ENCODE measurements around the gene JAKMIP2.

Gene JAKMIP2

DNA sequence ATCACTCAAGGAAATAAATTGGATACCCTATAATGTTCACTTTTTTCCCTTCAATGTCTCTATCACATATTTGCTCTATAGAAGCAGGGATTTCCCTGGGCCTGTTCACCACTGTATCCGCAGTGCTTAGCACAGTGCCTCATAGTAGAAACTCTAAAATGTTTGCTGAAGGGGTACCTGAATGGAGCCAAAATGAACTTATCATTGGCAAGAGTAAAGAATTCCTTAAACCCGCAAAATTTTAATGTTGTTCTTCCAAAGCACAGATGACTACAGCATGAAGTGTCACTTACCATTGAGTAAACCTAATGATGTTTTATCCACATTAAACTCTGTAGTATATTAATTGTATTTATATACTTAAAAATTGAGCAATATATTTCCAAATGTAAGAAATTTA is 96.1 kb downstream of the JAKMIP2 start:
- H3K27ac ChIP-seq, result no peak overlapping the region
- H3K36me3 ChIP-seq (ENCODE audit: insufficient read depth, low read length), result no peaks in the 10 kb centered on the region; the same call in 1 of the 2 replicates
- H3K9ac ChIP-seq (ENCODE audit: insufficient read length), result no peak overlapping the region
- DNase-seq (ENCODE audit: low read depth, low spot score), result no peak
- TF ChIP-seq FOXP2 (optimal IDR thresholded peaks at IDR 0.05; ENCODE audit: control extremely low read depth, extremely low read length, insufficient read depth), result no peak
- no peak for TF ChIP-seq EZH2 (IDR thresholded peaks at IDR 0.05)
- TF ChIP-seq POLR2AphosphoS5 (IDR thresholded peaks at IDR 0.05; ENCODE audit: borderline replicate concordance, low read depth, low read length), result no peak
- H3K4me3 ChIP-seq, result no peak overlapping the region
- no peaks in the 10 kb centered on the region for H3K9me3 ChIP-seq (ENCODE audit: low read depth, low read length)

- H3K9ac ChIP-seq (ENCODE audit: insufficient read length), result no peak overlapping the region
- no peaks in the 10 kb centered on the region; the same call in 1 of the 2 replicates for H3K36me3 ChIP-seq (ENCODE audit: insufficient read depth, low read length)
- no peaks in the 10 kb centered on the region for H3K9me3 ChIP-seq (ENCODE audit: low read depth, low read length)
- TF ChIP-seq EZH2 (IDR thresholded peaks at IDR 0.05), result no peak
- no peak for TF ChIP-seq FOXP2 (optimal IDR thresholded peaks at IDR 0.05; ENCODE audit: control extremely low read depth, extremely low read length, insufficient read depth)
- no peak for TF ChIP-seq POLR2AphosphoS5 (IDR thresholded peaks at IDR 0.05; ENCODE audit: borderline replicate concordance, low read depth, low read length)
- no peak overlapping the region for H3K4me3 ChIP-seq
- no peak for DNase-seq (ENCODE audit: low read depth, low spot score)
- no peak overlapping the region; the same call in 1 of the 2 replicates for H3K27ac ChIP-seq
These were observed 96.5 kb downstream of the JAKMIP2 start for GRCh38 chr5:147685993-147686392.

DNA sequence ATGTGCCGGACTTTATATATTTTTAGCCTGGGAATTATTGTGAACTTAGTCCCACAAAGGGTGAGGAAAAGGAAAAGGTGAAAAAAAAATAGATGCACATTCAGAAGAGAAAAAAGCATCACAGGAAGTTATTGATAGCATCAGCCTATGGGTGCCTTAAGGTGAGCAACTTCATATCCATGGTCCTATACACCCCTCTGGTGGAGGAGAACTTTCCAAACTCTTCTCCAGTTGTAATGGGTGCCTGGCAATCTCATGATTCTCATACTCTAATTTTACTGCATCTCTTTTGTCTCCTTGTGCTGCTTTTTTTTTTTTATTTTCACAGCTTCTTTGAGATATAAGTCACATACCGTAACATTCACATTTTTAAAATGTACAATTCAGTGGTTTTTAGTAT is 107.4 kb downstream of the JAKMIP2 start:
- Histone ChIP-seq H3K9me3 (ENCODE audit: low read depth, low read length) (no peaks in the 10 kb centered on the region), H3K4me3 (no peak overlapping the region), H3K9ac (ENCODE audit: insufficient read length) (no peak overlapping the region), H3K27ac (no peak overlapping the region), H3K36me3 (ENCODE audit: insufficient read depth, low read length) (peaks cover 20% of the 10 kb centered on the region)
- TF ChIP-seq FOXP2 (optimal IDR thresholded peaks at IDR 0.05; ENCODE audit: control extremely low read depth, extremely low read length, insufficient read depth) (no peak), POLR2AphosphoS5 (IDR thresholded peaks at IDR 0.05; ENCODE audit: borderline replicate concordance, low read depth, low read length) (no peak), EZH2 (IDR thresholded peaks at IDR 0.05) (no peak)
- DNase-seq (ENCODE audit: low read depth, low spot score), result no peak

DNA sequence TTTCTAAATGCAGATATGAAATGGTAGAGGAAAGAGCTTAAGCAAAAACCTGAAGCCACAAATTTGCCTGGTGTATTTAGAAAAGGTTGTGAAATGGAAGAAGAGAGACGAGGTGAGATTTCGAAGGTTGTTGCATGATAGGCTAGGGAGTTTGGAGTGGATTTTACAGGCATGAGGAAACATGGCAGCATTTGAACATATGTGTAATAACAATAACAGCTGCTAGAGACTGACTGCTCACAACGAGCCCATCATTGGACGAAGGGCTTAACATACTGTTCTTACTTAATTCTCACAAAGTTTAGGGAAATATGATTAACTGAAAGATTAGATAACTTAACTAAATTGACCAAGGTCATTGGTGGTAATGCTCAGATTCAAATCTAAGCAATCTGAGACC is 108.1 kb downstream of the JAKMIP2 start:
- H3K4me3 ChIP-seq, result no peak overlapping the region
- TF ChIP-seq FOXP2 (optimal IDR thresholded peaks at IDR 0.05; ENCODE audit: control extremely low read depth, extremely low read length, insufficient read depth) (no peak), EZH2 (IDR thresholded peaks at IDR 0.05) (no peak), POLR2AphosphoS5 (IDR thresholded peaks at IDR 0.05; ENCODE audit: borderline replicate concordance, low read depth, low read length) (no peak)
- peaks cover 28% of the 10 kb centered on the region for H3K36me3 ChIP-seq (ENCODE audit: insufficient read depth, low read length)
- DNase-seq (ENCODE audit: low read depth, low spot score), result no peak
- no peaks in the 10 kb centered on the region for H3K9me3 ChIP-seq (ENCODE audit: low read depth, low read length)
- H3K9ac ChIP-seq (ENCODE audit: insufficient read length), result no peak overlapping the region
- no peak overlapping the region for H3K27ac ChIP-seq

- no peak overlapping the region for H3K27ac ChIP-seq
- no peak overlapping the region for H3K4me3 ChIP-seq
- peaks cover 34% of the 10 kb centered on the region for H3K36me3 ChIP-seq (ENCODE audit: insufficient read depth, low read length)
- H3K9me3 ChIP-seq (ENCODE audit: low read depth, low read length), result no peaks in the 10 kb centered on the region
- no peak for DNase-seq (ENCODE audit: low read depth, low spot score)
- TF ChIP-seq POLR2AphosphoS5 (IDR thresholded peaks at IDR 0.05; ENCODE audit: borderline replicate concordance, low read depth, low read length) (no peak), EZH2 (IDR thresholded peaks at IDR 0.05) (no peak), FOXP2 (optimal IDR thresholded peaks at IDR 0.05; ENCODE audit: control extremely low read depth, extremely low read length, insufficient read depth) (no peak)
- H3K9ac ChIP-seq (ENCODE audit: insufficient read length), result no peak overlapping the region
These were observed 108.7 kb downstream of the JAKMIP2 start for GRCh38 chr5:147673791-147674190.

- DNase-seq (ENCODE audit: low read depth, low spot score), result no peak
- Histone ChIP-seq H3K9ac (ENCODE audit: insufficient read length) (no peak overlapping the region), H3K27ac (no peak overlapping the region; the same call in 1 of the 2 replicates), H3K4me3 (no peak overlapping the region), H3K36me3 (ENCODE audit: insufficient read depth, low read length) (peaks cover 39% of the 10 kb centered on the region), H3K9me3 (ENCODE audit: low read depth, low read length) (no peaks in the 10 kb centered on the region)
- TF ChIP-seq FOXP2 (optimal IDR thresholded peaks at IDR 0.05; ENCODE audit: control extremely low read depth, extremely low read length, insufficient read depth), result peak; percentile 21
- TF ChIP-seq EZH2 (IDR thresholded peaks at IDR 0.05), result no peak
These were observed 109.3 kb downstream of the JAKMIP2 start for GRCh38 chr5:147673266-147673665.

- DNase-seq (ENCODE audit: low read depth, low spot score), result no peak
- H3K9ac ChIP-seq (ENCODE audit: insufficient read length), result no peak overlapping the region
- no peaks in the 10 kb centered on the region for H3K9me3 ChIP-seq (ENCODE audit: low read depth, low read length)
- TF ChIP-seq EZH2 (IDR thresholded peaks at IDR 0.05) (no peak), POLR2AphosphoS5 (IDR thresholded peaks at IDR 0.05; ENCODE audit: borderline replicate concordance, low read depth, low read length) (no peak), FOXP2 (optimal IDR thresholded peaks at IDR 0.05; ENCODE audit: control extremely low read depth, extremely low read length, insufficient read depth) (no peak)
- no peak overlapping the region for H3K4me3 ChIP-seq
- H3K27ac ChIP-seq, result no peak overlapping the region
- peaks cover 56% of the 10 kb centered on the region for H3K36me3 ChIP-seq (ENCODE audit: insufficient read depth, low read length)
These were observed 111.2 kb downstream of the JAKMIP2 start for GRCh38 chr5:147671365-147671764.

DNA sequence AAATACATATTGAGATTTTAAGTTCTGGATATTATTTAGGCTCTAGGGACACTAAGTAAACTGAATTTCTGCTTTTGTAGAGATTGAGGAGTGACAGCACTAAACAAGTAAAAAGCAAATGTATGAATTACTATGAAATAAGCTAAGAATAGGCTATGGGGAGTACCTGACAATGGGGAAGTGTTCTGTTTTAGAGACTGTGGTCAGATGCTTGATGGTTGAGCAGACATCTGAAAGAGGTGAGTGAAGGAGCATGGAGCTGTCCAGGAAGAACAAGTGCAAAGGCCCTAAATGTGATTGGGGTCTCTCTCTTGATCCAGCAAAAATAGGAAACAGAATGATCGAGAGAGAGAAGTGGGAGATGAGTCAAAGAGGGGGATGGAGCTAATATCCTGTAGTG is 111.7 kb downstream of the JAKMIP2 start:
- Histone ChIP-seq H3K4me3 (no peak overlapping the region), H3K9ac (ENCODE audit: insufficient read length) (no peak overlapping the region), H3K36me3 (ENCODE audit: insufficient read depth, low read length) (peaks cover 56% of the 10 kb centered on the region), H3K9me3 (ENCODE audit: low read depth, low read length) (no peaks in the 10 kb centered on the region), H3K27ac (no peak overlapping the region)
- no peak for DNase-seq (ENCODE audit: low read depth, low spot score)
- TF ChIP-seq POLR2AphosphoS5 (IDR thresholded peaks at IDR 0.05; ENCODE audit: borderline replicate concordance, low read depth, low read length) (no peak), FOXP2 (optimal IDR thresholded peaks at IDR 0.05; ENCODE audit: control extremely low read depth, extremely low read length, insufficient read depth) (no peak), EZH2 (IDR thresholded peaks at IDR 0.05) (no peak)

DNA sequence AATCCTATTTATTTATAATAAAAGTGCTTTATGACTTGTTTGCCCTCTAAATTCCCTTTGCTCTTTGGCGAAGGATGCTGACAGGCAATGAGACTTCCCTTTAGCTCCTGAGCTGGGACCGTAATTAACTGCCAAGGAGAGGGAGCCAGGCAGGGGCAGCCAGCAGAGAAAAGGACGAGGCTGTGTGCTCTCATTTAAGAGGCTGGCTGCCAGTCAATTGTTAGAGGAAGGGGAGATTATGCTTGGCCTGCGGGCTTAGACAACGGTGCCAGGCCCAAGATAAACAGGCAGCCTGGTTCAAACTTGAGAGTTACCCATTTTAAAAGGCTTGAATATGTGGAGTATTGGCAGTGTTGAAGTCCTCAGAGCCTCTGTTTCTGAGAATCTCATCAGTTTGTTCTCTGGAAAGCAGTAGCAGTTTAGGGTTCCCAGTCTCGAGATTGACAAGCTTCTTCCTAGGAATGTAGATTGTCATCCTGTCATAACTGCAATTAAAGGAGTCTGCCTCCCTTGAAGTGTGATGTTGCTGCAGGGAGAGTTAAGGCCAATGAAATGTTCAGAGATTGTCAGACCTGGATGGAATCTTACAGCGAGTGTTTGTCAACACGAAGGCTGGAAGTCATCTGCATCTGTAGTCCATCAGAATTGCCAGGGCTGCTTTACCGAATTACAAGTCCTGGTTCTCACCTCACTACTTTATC is 113.2 kb downstream of the JAKMIP2 start:
- Histone ChIP-seq H3K4me3 (no peak overlapping the region), H3K9me3 (ENCODE audit: low read depth, low read length) (no peaks in the 10 kb centered on the region), H3K36me3 (ENCODE audit: insufficient read depth, low read length) (peaks cover 56% of the 10 kb centered on the region), H3K27ac (no peak overlapping the region), H3K9ac (ENCODE audit: insufficient read length) (no peak overlapping the region)
- no peak for DNase-seq (ENCODE audit: low read depth, low spot score)
- TF ChIP-seq FOXP2 (optimal IDR thresholded peaks at IDR 0.05; ENCODE audit: control extremely low read depth, extremely low read length, insufficient read depth) (no peak), POLR2AphosphoS5 (IDR thresholded peaks at IDR 0.05; ENCODE audit: borderline replicate concordance, low read depth, low read length) (no peak), EZH2 (IDR thresholded peaks at IDR 0.05) (no peak)

Measured in SK-N-MC (cell line).